Activated T-helper 9 cell treated with anti-CD3 and anti-CD28 coated beads, Interleukin-2, amount 50 U/mL, for 16 hours (primary cell): ENCODE results near the gene FIZ1.

ENCODE experiments used
- DNase-seq: peaks from one replicate; pipeline ENCODE4 v3.0.0-alpha.2; 2020; ENCODE audit warnings: low read depth

Gene FIZ1

DNA sequence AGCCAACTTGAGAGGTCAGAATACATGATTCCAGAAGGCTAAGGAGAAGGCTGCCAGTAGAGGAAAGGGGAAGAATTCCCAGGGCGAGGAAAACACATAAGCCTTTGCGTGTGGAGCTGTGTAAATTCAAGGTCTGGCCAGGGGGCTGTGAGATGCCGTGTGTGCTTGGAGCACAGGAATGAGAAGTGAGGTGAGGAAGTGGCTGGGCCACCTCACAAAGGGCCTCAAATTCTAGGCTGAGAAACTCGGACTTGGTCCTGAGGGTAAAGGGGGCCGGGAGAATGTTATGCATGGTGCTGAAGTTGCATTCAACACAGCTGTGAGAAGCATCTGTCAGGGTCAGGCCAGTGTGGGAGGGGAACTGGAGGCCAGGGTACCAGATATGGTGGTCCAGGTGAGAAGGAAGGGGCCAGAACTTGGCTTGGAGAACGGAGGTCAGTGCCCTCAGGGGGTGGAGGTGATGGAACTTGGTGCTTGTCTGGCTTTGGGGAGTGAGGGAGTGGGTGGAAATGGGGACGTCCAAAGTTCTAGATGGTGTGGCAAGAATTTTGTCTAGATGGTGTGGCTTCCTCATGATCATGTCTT lies 36.6 kb upstream of the FIZ1 start:
- no peak for DNase-seq

DNA sequence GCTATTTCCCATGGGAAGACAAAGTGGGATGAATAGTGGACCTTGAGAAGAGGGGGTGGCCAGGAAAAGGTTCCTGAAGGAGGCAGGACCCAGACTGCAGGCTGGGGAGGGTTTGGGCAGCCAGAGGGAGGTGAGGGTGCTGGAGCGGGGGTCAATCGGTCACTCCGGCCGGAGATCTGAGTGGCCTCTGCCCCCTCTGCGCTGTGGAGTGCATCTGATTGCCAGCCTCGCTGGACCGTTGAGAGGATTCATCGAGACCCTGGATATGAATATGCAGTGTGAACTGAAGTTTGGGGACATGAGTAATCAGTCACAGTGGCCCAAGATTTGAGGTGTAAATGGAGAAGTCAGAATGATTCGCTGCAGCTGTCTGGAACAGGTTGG lies 36.0 kb upstream of the FIZ1 start:
- DNase-seq, result no peak

DNA sequence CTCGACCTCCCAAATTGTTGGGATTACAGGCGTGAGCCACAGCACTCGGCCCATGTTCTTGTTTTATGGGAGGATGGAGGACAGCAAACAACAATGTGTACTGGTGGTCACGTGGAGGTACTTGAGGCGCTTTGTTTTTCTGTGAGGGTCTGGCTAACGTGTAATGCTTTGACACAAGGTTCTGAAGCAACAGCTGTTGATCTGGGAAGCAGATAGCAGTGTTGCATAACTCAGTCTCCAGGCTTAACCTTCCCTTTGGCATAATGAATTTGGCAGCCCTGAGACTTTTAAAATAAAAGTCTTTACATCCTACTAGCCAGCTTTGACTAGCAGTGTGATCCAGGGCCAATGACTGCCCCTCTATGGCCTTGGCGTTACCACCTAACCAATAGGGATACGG lies 34.5 kb upstream of the FIZ1 start:
- DNase-seq, result no peak

DNA sequence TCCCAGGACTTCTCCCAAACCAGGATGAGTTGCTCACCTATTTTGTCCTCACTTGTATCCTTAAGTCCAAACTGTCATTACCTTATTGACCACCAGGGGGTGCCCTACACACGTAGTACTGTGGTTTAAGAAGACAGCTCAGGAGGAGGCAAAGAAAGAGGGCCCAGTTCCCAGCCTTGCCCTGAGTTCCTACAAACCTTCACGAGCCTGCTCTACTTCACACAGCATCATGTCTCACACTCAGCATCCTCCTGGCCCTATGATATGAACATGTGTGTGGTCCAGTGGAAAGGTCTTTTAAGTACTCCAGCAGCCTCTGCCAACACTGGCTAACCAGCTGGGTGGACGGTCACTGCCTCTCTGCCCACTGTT lies 33.1 kb upstream of the FIZ1 start:
- peak; percentile 69 for DNase-seq

DNA sequence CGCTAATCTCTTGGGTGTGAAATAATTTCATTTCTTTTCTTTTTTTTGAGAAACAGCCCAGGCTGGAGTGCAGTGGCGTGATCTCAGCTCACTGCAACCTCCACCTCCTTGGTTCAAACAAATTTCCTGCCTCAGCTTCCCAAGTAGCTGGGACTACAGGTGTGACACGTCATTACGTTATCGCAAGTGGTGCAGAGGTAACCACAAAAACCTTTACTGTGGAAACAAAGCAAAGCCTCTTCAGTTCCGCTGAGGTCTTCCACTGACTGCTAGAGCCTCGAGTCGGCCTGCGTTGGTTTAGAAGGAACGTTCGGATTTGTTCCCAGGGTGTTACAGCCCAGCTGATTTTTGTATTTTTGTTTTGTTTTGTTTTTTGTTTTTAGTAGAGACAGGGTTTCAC lies 27.0 kb upstream of the FIZ1 start:
- peak; percentile 33 for DNase-seq

DNA sequence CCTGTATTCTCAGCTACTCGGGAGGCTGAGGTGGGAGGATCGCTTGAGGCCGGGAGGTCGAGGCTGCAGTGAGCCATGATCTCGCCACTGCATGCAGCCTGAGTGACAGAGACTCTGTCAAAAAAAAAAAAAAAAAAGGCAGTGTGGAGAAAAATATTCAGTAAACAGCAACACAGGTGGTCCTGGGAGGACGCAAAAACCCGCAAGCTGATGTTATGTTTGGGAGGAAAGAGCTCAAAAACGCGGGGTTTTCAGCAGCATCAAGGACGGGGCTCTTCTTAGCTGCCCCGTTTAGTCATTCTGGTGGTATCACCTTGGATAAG lies 25.6 kb upstream of the FIZ1 start:
- DNase-seq, result no peak

DNA sequence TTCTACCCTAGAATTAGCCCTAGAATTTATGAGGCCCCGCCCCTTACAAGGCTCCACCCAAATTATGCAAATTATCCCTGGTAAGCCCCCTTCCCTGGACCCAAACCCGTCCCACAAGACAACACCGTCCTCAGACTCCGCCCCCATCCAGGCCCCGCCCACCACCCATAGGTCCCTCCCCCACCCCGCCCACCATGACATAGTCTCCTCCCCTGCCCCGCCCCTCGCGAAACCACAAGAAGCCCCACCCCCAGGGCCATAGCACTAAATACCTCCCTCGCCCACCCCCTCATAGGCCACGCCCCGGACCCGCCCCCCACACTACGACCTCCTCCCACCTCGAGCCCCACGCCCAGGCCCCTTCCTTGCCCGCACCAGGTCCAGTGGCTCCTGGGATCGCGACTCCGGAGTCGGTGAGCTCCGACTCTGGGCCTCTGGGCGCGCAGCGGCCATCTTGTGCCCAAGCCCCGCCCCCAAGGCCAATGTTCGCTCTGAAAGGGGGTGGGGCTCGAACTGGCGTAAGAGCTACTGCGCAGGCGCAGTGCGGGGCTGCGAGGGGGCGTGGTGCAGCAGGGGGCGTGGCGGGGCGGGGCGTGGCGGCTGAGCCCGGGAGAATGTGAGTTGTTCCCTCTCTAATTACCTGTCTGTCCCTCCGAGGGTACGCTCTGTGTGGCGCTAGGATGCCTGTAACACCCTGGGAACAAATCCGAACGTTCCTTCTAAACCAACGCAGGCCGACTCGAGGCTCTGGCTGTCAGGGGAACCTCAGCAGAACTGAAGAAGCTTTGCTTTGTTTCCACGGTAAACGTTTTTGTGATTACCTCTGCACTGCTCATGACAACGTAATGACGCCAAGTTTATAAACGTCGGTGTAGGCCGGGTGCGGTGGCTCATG lies 25.0 kb upstream of the FIZ1 start, which contains the start of gene ZNF784:
ZNF784 (minus strand) TSS at position 458 of the 895 bp plus-strand sequence; CDS start at position 453, 5 bp downstream.
- DNase-seq, result peak; percentile 91

DNA sequence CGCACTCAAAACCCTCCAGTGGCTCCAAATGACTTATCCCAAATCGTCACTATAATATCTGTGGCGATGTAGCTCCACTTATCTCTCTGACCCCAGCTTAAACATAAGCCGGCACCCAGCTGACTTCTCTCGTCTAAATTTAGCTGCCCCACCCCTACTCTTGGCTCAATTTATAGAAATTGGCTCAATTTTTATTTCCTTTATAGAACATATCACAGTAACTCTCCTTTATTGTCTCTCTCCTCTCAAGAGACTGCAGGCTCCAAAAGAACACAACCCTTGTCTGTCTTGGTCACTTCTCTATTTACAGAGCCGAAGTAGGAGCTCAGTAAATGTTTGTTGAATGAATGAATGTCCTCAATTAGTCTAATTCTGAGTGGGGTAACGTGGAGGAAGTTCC lies 24.2 kb upstream of the FIZ1 start:
- no peak for DNase-seq

DNA sequence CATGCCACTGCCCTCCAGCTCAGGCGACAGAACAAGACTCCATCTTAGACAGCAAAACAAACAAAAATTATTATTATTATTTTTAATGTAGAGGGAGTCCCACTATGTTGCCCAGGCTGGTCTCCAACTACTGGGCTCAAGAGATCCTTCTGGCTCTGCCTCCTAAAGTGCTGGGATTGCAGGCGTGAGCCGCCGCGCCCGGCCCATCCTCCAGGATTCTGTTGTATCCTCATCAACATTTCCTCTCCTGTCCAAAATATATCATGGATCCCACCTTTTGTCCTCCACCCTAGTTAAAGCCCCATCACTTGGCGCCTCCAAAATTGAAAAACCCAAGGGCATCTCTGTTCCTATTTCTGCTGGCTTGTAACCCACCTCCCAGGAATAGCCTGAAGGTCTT lies 23.8 kb upstream of the FIZ1 start:
- DNase-seq, result no peak

DNA sequence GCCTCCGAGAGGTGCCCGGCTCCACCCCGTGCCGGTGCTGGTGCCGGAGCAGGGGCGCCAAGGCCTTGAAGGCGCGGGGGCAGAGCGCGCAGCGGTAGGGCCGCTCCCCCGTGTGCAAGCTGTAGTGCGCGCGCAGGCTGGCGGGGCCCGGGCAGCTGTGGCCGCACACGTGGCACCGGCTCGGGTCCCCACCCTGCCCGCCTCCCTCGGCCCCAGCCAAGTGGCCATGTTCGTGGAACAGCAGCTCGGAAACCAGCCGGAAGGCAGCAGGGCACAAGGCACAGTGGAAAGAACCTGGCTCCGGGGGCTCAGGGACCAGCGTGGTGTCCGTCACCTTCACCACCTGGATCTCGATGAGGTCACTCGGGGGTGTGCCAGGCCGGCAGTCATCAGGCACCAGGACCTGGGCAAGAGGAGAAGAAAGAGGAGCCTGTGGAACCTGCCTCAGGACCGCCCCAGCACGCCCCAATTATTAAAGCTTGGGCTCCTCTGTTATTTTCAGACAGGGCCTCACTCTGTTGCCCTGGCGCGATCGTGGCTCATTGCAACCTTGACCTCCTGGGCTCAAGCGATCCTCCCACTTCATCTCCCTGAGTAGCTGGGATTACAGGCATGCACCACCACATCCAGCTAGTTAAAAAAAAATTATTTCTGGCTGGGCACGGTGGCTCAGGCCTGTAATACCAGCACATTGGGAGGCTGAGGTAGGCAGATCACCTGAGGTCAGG lies 23.1 kb upstream of the FIZ1 start:
- no peak for DNase-seq

DNA sequence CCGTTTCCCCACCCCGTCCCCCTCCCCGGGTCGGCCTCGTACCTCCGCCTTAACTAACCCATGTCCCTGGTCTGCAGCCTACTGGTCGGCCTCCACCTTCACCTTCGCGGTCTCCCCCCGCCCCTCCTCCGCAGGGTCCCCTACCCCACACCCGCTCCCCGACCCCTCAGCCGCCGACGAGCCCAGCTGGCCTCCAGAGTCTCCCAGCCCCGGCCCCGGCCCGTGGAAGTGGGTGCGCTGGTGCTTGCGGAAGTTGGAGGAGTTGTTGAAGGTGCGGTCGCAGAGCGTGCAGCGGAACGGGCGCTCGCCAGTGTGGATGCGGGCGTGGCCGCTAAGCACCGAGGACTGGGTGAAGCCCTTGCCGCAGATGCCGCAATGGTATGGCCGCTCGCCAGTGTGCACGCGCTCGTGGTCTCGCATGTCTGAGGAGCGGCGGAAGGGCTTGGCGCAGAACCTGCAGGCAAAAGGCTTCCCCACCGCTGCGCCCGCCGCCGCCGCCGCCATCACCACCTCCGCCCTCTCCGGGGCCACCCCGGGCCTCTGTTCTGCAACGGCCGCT lies 22.4 kb upstream of the FIZ1 start:
- no peak for DNase-seq

DNA sequence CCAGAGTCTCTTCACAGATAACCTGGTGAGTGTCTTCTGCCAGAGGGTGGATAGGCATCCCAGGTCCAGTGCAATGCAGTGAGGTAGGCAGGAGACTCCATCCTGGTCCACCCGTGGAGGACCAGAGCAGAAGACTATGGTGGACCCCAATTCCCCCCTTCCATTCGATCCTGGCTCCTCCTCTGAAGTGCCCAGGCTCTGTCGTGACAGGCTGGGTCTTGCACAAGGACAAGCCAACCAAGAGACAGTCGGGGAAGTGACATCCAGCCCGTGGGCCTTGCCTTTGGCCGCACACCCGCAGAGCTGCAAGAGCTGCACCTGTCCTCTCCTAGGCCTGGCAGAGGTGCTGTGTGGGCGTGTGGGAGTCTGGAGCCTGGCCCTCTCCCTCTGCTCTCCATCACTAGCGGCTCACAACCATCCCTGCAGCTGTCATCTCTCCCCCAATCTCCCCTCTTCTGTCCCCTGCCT lies 21.9 kb upstream of the FIZ1 start:
- DNase-seq, result no peak

DNA sequence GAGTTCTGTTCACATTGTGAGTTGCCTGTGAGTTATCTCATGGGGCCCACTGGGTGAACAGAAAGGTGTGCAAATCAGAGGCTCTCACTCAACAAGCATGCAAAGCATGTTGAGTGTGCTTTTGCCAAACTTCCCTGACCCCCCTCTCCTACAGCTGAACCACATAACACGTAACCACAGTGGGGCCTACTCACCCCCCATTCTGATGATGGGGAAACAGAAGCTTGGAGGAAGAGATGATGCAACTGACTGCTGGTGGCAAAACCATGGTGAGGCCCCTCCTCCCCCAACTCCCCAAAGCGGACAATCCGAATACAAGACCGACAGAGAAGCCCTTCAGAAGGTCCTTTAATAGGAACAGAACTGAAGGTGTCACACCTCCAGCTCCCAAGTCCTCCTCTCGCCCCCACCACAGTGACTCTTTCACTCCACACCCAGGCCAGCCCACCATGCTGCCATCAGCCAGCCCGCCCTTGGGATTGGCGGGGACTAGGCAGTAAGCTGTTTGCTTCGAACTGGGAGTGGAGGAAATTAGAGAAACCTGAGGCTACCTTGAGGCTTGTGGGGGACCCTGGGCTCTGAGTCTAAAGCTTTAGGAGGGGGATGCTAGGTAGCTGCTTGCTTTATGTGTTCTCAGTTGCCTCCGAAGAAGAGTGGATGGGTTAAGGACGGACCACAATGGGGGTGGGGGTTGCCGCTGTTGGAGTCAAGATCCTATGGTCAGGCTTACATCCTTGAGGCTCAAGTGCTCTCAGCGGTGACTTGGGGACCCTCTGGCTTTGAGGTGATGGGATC lies 21.3 kb upstream of the FIZ1 start:
- no peak for DNase-seq

DNA sequence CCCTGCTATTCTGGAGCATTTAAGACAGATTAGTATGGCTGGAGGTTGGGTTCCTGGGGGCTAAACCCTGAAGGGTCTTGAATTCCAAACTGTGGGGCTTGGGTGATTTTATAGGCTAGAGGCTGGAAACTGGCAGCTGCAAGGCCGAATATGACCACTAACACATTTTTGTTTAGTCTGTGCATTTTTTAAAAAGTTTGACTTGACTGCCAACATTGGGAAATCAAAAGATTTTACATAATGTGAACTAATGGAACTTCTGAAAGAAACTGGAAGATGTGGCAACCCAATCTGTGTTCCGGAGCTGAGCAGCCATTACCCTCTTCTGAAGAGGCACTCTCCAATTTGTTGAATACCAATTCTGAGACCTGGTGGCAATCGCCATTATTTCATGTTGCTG lies 20.0 kb upstream of the FIZ1 start:
- no peak for DNase-seq

DNA sequence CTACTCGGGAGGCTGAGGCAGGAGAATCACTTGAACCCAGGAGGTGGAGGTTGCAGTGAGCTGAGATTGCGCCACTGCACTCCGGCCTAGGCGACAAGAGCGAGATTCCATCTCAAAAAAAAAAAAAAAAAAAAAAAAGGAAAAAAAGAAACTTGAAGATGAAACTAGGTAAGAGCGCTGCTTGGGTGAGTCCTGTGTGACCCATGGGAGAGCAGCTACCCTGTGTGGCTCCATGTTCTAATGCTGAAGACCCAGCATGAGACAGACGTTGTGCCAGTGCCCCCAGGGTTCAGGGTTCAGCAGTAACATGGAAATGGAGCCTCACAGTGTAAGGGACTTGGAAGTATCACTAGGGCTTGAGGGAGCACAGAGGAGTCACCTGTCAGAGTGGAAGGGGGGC lies 19.1 kb upstream of the FIZ1 start:
- no peak for DNase-seq

DNA sequence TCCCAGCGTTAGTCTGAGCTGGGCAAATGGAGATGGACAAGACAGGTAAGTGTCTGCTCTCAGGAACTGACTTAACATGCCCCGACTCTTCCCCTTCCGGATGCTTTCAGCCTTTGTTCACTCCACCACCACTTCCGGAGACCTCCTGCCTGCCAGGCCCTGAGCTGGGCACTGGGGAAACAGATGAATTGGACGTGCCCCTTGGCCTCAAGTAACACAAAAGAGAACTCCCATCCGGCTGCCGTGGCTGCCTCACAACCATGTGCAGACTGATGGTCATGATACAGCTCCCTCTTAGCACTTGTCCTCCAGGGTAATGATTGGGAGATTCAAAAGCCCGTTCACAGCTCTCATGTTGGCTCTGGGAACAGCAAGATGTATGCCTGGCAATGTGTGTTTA lies 18.1 kb upstream of the FIZ1 start:
- DNase-seq, result no peak

DNA sequence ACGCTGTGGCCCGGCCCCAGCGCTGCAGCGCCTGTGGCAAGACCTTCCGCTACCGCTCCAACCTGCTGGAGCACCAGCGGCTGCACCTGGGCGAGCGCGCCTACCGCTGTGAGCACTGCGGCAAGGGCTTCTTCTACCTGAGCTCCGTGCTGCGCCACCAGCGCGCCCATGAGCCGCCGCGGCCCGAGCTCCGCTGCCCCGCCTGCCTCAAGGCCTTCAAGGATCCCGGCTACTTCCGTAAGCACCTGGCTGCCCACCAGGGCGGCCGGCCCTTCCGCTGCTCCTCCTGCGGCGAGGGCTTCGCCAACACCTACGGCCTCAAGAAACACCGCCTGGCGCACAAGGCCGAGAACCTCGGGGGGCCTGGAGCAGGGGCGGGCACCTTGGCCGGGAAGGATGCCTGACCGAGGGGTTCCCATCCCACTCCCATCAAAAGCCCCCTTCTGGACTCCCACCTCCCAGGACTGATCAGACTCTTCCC lies 17.1 kb upstream of the FIZ1 start:
- DNase-seq, result no peak

DNA sequence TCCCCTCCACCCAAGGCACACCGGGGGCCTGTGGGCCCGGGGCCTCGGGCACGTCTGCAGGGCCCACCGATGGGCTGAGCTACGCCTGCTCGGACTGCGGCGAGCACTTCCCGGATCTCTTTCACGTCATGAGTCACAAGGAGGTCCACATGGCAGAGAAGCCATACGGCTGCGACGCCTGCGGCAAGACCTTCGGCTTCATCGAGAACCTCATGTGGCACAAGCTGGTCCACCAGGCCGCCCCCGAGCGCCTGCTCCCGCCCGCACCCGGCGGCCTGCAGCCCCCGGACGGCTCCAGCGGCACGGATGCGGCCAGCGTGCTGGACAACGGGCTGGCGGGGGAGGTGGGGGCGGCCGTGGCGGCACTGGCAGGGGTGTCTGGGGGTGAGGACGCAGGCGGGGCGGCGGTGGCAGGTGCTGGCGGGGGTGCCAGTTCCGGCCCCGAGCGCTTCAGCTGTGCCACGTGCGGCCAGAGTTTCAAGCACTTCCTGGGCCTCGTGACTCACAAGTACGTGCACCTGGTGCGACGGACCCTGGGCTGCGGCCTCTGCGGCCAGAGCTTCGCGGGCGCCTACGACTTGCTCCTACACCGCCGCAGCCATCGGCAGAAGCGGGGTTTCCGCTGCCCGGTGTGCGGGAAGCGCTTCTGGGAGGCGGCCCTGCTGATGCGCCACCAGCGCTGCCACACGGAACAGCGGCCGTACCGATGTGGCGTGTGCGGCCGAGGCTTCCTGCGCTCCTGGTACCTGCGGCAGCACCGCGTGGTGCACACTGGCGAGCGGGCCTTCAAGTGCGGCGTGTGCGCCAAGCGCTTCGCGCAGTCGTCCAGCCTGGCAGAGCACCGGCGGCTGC lies 16.5 kb upstream of the FIZ1 start:
- DNase-seq, result no peak

DNA sequence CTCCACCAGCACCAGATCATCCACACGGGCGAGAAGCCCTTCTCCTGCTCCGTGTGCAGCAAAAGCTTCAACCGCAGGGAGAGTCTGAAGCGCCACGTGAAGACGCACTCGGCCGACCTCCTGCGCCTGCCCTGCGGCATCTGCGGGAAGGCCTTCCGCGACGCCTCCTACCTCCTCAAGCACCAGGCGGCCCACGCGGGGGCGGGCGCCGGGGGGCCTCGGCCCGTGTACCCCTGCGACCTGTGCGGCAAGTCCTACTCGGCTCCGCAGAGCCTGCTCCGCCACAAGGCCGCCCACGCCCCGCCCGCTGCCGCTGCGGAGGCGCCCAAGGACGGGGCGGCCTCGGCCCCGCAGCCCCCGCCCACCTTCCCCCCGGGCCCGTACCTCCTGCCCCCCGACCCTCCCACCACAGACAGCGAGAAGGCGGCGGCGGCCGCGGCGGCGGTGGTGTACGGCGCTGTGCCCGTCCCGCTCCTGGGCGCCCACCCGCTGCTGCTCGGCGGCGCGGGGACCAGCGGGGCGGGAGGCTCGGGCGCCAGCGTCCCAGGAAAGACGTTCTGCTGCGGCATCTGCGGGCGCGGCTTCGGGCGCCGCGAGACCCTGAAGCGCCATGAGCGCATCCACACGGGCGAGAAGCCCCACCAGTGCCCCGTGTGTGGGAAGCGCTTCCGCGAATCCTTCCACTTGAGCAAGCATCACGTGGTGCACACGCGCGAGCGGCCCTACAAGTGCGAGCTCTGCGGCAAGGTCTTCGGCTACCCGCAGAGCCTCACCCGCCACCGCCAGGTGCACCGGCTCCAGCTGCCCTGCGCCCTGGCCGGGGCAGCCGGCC lies 15.6 kb upstream of the FIZ1 start:
- no peak for DNase-seq
